ENCODE data around the gene CCDC7.
A peak's percentile ranks its signal among the peaks of the same experiment; 100 is the strongest.
"Not testable (repeated sequence)": the region's sequence is repeated elsewhere in the genome, so short reads cannot be mapped to it uniquely, and the experiment has no call there.

Gene CCDC7

DNA sequence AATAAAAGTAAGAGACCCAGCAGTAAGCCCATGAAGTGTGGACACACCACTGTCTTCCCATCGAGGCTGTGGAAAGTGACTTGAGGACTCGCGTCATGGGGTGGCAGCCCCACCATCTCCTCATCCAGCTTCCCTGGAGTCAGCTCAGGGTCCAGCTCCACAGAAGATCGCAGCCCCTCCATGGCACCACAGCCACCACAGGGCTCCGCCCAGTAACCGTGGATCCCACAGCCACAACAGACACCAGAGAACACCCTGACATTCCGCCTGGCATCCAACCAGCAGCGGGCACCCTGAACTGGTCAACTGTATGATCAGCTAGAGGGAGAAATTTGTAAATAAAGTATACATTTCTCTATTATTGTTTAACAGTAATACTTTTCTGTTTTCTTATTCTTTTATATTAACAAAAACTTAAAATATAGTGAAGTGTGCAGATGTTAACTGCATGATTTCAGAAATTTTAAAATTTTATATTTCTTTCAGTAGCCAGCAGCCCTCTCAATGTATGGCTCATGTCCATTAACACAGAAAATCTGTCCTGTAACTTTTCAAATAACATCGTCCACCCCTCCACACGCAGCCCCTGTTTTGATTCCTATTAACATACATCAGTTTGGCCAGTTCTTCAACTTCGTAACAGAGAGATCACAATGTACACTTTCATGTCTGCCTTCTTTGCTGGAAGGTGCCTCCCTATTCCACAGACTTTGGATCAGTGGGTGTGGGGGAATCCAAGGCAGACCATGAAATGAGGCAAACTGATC is 442.4 kb downstream of the CCDC7 start:
- DNase-seq (ENCODE audit: low spot score) = no peak

DNA sequence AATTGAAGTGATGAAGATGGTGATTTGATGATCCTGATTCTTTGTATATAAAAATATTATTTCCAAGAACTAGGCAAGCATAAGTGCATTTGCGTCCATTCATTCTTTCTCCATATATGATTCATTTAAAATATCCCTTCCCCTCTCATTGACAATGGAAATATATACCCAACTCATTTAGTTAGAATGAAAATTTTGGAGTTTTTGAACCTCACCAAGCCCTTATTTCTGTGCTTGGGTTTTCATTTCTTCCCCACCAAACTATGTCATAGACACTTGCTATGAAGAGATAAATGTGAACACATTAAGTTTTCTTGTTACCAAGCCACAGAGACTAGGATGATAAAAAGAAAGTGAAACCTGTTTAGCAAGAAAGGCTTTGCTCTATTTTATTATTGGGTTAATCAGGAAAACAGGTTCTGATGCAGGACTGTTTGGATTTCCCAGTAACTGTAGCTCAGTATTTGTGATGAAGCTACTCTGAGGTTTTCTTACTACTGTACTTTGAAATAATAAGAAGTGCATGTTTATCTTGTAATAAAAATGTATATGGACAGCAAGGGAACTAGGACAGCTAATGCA is 443.8 kb downstream of the CCDC7 start:
- DNase-seq (ENCODE audit: low spot score) = no peak

DNA sequence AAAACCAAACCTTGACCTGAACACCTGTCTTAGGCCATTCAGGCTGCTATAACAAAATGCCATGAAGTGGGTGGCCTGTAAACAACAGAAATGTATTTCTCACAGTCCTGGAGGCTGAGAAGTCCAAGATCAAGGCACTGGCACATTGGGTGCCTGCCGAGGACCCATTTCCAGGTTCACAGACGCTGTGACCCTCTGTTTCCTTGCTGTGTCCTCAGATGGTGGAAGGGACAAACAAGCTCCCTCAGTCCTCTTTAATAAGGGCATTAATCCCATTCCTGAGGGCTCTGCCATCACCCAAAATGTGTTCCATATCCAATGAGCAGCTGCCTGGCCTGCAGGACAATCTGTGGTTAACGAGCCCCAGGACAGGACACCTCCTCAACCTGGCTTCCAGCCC is 444.5 kb downstream of the CCDC7 start:
- DNase-seq (ENCODE audit: low spot score) = no peak

DNA sequence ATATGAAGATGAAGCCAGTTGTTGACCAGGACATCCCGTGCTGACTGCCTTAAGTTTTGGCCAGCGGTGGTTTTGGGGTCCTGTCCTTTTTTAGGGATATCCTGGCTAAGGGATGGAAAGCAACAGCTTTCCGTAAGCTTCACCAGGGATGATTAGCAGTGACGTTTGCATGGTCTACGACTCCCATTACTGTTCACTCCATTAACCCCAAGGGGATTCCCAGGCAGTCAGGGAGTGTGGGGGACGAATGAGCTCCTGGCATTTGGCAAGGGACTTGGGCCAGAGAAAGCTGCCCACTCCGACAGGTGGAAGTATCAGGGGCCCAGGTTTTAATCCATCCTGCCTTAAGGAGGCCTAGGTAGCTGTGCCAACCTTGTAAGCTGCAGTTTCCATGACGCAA is 445.3 kb downstream of the CCDC7 start:
- DNase-seq (ENCODE audit: low spot score) = no peak

DNA sequence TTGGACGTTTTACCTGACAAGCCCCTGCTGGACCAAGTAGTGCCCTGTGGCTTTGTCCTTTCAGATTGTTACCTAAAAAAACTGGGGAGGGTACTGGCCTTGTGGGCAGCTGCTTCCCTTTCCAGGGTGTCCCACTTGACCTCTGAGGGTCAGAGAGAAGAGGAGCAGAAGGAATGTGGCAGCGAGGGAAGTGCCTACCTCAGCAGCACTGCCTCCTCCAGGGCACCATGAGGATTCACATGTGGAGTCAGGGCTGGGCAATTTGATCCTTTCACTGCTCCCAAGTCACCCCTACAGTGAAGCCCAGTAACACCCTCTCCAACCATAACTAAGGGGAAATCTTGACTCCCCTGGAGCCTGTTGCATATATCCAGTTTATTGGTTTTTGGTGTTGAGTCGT is 447.5 kb downstream of the CCDC7 start:
- peak; percentile 84 for DNase-seq (ENCODE audit: low spot score)

DNA sequence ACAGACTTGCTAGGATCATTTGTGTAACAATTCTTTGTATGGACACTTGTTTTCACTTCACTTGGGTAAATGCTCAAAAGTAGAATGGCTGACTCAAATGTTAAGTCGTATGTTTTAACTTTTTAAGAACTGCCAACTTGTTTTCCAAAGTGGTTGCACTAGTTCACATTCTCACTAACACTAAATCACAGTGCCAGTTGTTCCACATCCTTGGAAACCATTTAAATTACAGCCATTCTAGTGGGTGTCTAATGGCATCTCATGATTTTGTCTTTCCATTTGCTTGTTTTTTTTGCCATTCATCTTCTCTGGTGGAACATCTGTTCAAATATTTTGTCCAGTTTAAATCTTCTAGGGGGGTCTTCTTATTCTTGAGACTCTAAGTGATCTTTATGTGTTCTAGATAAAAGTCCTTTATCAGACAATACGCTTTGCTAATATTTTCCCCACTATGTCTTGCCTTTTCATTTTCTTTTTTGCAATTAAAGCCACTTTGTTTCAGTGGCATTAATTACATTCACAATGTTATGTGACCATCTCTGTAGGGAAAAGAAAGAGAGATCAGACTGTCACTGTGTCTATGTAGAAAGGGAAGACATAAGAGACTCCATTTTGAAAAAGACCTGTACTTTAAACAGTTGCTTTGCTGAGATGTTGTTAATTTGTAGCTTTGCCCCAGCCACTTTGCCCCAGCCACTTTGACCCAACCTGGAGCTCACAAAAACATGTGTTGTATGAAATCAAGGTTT is 448.1 kb downstream of the CCDC7 start:
- no peak for DNase-seq (ENCODE audit: low spot score)

DNA sequence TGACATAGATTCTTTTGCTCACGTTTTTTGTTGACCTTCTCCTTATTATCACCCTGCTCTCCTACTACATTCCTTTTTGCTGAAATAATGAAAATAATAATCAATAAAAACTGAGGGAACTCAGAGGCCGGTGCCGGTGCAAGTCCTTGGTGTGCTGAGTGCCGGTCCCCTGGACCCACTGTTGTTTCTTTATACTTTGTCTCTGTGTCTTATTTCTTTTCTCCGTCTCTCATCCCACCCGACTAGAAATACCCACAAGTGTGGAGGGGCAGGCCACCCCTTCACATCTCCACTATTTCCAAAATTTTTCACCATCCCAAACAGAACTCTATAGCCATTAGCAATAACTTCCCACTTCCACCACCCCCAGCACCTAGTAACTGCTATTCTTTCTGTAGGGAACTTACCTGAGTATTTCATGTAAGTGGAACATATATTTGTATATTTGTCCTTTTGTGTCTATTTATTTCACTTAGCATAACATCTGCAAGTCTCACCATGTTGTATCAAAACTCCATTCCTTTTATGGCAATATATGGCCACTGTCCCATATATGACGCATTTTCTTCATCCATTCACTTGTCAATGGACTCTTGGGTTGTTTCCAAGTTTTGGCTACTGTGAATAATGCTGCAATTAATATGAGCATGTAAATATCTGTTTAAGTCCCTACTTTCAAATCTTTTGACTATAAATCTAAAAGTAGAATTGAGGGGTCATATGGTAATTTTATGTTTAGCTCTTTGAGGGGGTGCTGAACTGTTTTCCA is 449.4 kb downstream of the CCDC7 start:
- DNase-seq (ENCODE audit: low spot score) = peak; percentile 83

DNA sequence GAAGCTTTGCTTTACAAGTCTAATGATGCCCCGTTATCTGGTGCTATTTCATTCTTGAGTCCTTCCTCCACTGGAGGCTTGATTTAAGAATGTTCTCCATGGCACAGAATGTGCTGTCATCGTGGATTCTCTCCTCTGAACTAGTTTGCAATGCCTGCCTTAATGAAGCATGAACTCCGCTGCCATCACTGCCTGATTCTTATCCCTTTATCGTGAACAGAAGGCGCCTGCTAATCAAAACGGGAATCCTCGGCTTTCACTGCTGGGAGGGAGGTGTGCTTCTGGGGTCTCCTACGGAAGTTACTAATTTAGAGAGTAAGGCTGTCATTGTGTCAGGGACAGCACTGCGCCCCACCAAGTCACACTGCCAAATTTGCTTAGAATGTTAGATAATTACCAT is 455.9 kb downstream of the CCDC7 start:
- DNase-seq (ENCODE audit: low spot score) = no peak

DNA sequence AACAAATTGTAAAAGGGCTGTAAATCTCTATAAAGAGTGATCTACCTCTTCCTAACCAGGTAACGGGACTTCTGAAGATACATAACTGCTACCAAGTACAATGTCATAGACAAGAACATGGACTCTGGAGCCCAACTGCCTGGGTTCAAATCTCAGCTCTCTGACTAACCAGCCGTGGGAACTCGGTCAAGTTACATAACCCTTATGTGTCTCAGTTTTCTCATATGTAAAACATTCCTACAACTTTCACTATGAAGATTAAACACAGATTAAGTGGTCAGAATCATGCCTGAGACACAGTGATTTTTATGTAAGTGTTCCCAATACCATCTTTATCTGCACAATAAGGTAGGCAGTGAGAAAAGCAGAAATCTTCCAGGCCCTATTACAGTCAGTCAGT is 459.5 kb downstream of the CCDC7 start:
- DNase-seq (ENCODE audit: low spot score) = no peak

DNA sequence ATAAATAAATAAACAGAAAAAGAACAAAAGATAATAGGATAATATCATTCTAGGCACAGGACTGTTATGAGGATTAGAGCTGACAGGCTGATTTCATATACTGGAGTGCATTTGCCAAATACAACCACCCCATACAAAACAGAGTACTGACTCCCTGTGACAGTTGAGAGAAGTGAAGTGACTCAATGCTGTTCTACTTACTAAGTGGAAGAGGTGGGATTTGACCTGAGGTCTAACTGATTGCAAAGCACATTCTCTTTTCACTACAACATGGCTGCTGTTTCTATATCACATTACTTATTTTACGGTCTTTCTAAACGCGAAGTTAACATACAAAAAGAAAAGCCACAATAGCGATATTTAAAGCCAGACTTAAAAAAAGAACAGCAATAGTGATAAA is 460.7 kb downstream of the CCDC7 start:
- DNase-seq (ENCODE audit: low spot score) = peak; percentile 68

DNA sequence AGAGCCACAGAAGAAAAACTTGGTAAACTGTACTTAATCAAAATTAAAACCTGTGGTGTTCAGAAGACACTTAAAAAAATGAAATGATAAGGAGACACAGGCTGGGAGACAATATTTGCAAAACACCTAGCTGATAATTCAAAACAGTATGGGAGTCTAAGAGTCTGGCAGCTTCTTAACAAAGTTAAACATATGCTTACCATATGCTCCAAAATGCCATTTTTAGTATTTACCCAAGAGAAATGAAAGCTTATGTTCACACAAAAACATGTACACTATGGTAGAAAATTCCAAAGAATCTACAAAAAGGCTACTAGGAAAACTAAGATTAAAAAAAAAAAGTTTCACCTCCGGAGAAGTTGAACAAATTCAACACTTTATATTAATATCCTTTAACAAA is 463.5 kb downstream of the CCDC7 start:
- DNase-seq (ENCODE audit: low spot score) = no peak

DNA sequence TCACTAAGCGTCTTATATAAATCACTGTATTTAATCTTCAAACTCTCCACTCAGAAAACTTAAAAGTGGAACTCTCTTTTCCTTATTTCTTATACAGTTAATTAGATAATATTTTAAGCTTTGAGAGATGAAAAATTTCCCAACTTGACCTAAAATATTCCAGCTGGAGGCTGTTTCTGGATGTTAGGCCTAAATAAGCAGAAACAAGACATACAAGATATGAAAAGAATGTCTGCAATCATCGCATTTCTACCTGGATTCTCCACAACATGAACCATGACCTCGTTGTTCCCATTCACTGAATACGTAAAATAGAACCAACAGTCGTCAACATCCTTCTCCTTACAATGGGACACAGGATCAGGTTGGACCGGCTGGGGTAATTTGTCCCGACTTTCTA is 464.0 kb downstream of the CCDC7 start:
- DNase-seq (ENCODE audit: low spot score) = not testable (repeated sequence)

DNA sequence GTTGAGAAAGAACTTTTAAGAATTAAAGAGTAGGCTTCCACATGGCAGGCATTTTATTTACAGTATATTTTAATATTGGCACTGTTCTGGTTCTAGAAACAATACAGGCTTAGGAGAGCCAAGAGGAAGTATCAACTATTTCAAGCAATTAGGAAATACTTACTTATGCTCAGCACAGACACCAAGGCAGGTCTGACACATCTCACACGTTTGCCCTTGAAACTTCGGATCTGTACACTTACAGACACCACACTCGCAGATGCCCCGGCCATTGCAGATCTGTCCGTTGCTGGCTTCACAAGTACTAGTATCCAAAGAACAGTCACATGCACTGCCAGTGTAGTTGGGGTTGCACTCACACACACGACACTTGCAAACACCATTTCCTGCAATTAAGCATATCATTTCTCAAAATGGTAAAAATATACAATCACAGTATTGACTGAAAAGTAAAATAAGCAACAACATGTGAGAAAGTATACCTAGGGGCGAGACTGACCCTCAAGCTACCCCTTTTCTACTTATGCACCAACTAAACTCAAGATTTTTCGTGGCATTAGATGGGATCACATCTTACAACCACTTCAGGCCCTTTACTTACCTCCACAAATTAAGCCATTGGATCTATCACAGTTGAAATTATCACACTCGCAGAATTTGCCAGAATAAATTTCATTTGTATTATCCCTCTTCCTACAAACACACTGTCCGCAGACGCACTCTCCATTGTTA is 465.5 kb downstream of the CCDC7 start:
- DNase-seq (ENCODE audit: low spot score) = no peak

DNA sequence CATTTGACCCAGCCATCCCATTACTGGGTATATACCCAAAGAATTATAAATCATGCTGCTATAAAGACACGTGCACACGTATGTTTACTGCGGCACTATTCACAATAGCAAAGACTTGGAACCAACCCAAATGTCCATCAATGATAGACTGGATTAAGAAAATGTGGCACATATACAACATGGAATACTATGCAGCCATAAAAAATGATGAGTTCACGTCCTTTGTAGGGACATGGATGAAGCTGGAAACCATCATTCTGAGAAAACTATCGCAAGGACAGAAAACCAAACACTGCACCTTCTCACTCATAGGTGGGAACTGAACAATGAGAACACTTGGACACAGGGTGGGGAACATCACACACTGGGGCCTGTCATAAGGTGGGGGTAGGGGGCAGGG is 471.9 kb downstream of the CCDC7 start:
- DNase-seq (ENCODE audit: low spot score) = not testable (repeated sequence)

DNA sequence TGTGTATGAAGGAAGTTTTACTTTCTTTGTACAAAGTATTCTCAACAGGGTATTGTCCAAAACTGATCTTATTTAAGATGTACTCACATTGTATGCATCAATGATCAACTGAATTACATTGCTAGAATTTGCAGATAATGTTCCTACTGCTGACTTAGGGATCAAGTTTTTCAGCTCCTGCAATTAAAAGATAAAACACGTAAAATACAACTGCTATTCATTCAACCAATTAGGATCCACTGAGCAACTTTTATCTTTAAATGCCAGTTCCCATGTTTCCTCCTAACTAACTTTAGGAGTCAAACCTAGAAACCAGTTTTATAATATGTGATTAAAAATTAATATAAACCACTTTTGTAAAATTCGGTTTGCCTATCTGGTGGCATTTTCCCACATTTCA is 476.2 kb downstream of the CCDC7 start:
- no peak for DNase-seq (ENCODE audit: low spot score)

DNA sequence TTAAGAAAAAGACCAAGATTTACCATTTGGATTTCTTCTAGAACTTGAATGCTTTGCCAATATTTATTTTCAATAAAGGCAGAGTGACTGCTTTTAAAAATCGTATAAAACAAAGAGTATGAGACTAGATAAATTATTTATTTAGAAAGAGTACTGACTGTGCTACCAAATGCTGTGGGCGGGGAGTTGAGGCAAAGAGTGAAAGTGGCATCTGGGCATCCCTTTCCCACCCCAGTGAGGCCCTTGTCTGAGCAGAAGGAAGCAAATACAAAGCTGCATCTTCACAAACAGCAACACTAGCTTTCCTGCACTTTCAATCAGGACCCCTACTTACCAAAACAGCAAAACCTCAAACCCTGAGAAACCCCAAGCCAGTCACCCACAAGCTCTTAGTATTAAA is 477.2 kb downstream of the CCDC7 start:
- DNase-seq (ENCODE audit: low spot score) = no peak

DNA sequence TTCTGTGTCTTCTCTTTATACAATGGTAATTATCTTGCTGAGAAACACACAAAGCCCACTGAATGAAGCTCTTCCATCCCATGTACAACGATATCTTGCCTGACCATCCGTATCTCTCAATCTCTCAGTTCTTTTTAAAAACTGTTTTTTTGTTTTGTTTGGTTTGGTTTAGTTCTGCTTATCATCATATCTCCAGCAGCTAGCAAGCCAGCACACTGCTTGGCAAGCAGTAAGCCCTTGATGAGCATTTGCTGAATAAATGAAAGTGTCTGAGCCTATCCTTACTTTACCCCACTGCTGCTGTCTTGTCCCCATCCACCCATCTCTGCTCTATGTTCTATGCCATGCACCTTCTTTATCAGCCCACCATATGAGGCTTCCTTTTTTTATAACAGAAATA is 477.9 kb downstream of the CCDC7 start:
- DNase-seq (ENCODE audit: low spot score) = no peak

All from RKO (cell line).